ENCODE measurements around the gene CST1.
"Not testable (repeated sequence)": the region's sequence is repeated elsewhere in the genome, so short reads cannot be mapped to it uniquely, and the experiment has no call there.

GRCh38 chr20:23734949-23735348 lies 15.8 kb downstream of the CST1 start:
- TF ChIP-seq POLR2A (IDR thresholded peaks at IDR 0.05; ENCODE audit: low read length); GATA1 (IDR thresholded peaks at IDR 0.05; ENCODE audit: low read depth, low read length): not testable (repeated sequence)

Measured in erythroblast (primary cell).